HG03558 (cell line): ENCODE data around the gene GPC4.

Experiments used
- ATAC-seq: cut with Tn5 transposase; IDR thresholded peaks from one replicate; pipeline ENCODE4 v1.9.1; 2021; ENCODE audit warnings: moderate number of reproducible peaks; ENCODE audit not compliant: unreplicated experiment; ENCODE audit errors: extremely low read depth

The GPC4 gene

GRCh38 chrX:133415276-133416105 lies at the start of gene GPC4:
Gene GPC4, minus strand, starts transcription at chrX:133415489. Its CDS starts 524 bp downstream, at chrX:133414965.
- no peak for ATAC-seq

DNA sequence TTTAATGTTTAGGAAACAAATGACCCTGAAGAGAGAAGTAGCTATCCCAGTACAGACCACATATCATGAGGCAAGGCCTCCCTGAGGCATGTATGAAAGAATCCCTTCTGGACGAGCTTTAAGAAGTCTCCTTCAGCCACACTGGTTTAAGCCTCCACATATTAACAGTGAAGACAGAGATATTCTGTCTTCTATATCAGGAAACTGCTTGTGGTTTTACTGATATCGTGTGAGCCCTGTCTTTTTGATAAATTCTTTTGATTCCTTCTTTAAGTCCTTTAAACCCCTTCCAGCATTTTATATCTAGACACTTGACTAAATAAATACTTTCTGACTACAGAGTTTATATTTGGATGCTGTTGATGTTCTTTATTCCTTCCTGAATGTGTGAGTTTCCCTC lies 45.9 kb upstream of the GPC4 start:
- ATAC-seq: no peak

DNA sequence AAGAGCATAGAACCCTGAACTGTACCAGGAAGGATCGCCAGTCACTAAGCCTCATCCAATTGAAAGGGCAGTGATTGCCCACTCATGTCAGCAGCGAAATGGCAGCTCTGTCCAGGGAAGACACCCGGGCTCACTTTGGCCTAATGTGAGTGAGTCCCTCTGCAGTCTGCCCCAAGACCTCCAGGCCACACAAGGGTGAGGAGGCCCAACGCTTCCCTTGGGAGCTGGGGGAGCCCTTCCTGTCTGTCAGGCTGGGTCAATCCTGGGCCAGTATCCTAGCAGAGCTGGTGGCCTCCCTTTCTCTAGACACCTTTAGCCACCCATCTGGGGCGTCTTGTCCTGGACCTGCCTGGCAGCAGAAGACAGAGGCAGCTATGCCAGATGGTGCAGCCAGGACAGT lies 39.6 kb upstream of the GPC4 start:
- ATAC-seq: no peak

DNA sequence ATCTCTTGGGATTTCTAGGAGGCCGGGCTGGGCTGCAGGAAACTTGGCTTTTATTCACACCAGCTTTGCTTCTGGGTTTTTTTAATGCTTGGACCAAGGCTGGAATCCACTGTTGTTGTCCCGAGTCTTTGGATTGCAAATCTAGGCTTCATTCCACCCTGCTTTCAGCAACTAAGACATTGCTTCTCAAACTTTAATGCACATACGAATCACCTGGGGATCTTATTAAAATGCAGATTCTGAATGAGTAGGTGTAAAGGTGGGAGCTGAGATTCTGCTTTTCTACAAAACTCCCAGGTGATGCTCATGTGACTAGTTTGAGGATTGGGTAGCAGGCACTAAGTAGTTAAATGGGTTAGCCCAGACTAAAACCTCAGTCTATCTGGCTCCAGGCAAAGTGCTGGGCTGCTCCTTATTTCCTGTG lies 39.2 kb upstream of the GPC4 start:
- no peak for ATAC-seq

DNA sequence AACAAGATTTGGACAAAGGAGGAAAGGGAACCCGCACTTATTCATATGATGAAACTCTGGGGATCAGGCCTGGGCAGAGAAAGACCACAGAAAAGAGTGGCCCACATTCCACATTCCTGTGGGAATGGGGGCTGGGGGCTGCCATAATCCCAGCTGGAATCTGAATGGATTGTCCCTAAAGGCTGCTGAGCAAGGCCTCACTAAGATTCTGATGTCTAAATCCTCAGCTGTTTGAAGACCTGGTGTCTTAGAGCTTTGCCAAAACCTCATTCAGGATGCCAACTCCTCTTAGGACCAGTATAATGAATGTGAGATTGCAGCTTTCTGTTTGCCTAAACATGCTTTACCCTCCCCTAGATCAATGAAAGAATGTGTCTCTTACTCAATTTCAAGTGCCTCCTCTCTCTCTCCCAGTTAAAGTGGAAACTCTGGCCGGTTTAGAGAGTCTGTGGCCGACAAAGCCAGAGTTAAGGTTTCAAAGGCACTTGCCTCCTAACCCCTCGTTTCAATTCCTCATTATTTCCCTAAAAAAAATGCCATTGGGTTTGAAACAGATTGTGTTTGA lies 33.3 kb upstream of the GPC4 start:
- ATAC-seq: no peak

GRCh38 chrX:133444952-133445831 lies 29.9 kb upstream of the GPC4 start:
- no peak for ATAC-seq

DNA sequence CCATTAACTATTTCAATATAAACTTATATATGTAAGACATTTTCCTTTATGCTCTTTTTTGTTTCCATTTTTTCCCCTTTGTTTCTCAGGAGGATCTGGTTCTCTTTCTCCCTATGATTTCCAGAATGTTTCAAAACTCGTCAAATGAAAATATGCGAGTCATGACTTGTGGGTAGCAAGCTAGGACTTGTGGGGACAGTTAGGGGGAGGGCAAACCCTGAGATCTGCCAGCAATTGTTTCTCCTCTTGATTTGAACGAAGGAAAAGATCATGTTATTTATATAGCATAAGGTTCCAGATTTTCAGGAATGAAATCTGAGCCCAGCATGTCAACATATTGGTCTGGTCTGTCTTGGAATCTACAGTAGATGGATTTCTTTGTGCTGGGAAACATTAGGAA lies 28.9 kb upstream of the GPC4 start:
- no peak for ATAC-seq

DNA sequence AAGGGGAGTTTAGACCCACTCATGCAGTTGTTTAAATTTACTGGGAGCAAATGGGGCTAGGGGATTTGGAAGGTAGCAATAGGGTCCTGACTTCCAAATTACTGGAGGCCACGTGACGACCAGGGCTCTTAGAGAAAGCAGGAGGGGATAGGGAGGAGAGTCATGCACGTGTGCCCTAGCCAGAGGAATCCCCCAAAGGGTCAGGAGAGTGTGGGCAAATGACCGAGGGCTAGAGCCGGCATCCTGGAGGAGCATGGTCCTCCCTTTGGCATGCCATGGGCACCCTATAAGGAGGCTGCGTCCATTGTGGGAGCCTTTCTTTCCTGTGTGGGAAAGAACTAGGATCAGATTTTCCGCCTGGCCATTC lies 25.5 kb upstream of the GPC4 start:
- no peak for ATAC-seq

DNA sequence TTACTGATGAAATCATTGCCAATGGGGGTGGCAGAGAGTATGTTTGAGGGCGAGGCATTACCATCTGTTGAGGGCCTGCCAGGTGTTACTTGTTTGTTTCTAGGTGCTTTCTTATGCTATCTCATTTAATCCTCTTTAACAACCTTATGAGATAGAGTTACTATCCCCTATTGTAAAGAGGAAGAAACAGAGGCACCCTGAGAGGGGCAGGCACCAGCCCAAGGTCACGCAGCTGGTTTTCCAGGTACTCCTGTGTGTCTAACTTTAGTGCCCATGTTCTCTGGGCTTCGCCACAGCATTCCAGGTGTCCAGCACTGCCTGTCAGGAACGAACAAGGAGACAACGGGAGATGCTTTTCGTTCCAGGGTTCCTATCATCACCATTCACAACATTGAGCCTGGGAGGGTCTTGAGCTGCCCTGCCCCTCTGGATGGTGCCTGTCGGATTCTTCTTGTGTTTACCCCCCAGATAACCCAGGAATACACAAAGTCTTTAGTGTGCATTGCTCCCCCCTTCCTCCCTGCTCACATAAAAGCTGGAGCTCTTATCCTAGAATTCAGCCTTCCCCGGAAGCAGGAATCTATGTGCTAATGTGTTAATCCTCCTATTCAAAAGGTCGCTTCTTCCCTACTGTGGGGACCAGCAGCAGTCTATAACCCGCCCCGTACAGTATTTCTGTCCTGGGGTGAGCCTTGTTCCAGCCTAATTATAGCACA lies 24.9 kb upstream of the GPC4 start:
- ATAC-seq: no peak

DNA sequence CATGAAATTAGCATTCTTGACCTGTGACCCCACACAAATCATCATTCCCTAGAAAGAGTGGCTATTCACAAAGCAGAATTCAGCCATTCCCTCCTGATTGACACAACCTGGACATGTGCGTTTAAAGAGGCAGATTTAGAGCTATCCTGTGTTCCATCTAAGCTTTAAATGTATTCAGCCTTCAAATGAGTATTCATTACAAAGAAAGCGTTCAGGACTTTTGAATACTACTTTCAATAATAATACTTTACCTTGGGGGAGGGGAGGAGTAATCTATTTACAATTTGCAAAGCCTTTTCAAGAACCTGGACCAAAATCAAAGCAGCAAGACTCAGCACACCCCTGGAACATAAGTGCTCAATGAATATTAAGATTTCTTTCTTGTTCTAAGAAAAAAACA lies 22.5 kb upstream of the GPC4 start:
- ATAC-seq: no peak

GRCh38 chrX:133437356-133437755 lies 22.1 kb upstream of the GPC4 start:
- no peak for ATAC-seq

- no peak for ATAC-seq
Observed at GRCh38 chrX:133435544-133436124, 20.3 kb upstream of the GPC4 start.

DNA sequence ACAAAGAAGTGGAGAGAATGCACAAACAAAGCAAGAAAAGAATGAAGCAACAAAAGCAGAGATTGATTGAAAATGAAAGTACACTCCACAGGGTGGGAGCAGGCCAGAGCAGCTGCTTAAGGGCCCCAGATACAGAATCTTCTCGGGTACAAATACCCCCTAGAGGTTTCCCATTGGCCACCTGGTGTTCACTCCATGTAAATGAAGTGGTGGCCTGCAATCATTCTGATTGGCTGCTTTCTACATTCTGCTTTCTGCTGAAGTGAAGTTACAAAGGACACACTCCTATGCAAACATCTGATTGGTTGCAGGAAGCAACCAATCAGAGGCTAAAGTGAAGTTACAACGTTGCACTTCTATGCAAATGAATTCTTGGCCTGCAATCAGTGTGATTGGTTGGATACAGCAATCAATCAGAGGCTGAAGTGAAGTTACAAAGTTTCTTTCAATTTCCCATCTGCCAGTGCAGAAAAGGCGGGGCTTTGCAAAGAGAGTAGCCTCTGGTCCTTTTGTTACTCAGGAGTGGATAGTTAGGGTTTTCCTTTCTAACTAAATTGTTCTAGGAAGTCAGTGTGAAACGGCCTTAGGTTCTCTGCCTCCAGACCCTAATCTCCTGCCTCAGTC lies 19.0 kb upstream of the GPC4 start:
- ATAC-seq: no peak

GRCh38 chrX:133419911-133420310 lies 4.6 kb upstream of the GPC4 start:
- ATAC-seq: no peak

GRCh38 chrX:133418588-133418987 lies 3.3 kb upstream of the GPC4 start:
- ATAC-seq: no peak

- ATAC-seq: no peak
Observed at GRCh38 chrX:133417364-133417763, 2.1 kb upstream of the GPC4 start.

DNA sequence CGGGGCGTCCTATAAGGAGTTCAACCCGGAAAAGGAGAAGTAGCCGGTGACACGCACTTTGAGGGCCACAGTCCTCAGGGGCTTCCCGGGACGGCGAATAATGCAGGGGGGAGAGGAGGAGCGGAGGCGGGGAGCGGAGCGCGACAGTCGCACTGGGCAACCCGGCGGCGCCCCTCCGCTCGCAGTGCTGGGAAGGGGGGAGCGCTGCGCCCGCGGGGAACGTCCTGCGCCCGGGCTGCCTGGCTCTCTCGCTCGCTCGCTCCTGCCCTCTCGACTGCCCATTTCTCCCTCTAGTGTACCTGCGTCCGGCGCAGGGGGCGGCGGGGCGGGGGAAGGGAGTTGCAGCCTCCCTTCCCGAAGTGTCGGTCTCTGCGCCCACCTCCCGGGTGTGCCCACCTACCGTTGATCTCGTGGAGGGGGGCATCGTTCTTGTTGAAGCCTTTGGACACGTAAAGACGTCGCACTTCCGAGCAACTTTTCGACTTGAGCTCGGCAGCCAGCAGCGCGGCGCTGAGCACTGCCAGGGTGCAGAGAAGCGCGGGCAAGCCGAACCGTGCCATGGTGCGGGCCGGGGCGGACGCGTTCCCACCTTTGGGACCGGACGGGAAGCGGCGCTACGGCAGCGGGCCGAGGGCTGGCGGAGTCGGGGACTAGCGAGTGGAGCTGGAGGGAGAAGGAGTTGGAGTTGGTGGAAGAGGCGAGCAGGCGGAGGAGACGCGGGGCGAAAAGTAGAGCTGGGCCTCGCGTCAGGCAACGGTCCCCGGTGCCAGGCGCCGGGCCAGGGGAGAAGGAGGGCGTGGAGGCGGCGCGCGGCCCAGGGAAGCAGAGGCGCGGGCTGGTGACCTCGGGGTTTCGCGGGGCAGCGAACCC lies 648 bp downstream of the GPC4 start:
- ATAC-seq: no peak

DNA sequence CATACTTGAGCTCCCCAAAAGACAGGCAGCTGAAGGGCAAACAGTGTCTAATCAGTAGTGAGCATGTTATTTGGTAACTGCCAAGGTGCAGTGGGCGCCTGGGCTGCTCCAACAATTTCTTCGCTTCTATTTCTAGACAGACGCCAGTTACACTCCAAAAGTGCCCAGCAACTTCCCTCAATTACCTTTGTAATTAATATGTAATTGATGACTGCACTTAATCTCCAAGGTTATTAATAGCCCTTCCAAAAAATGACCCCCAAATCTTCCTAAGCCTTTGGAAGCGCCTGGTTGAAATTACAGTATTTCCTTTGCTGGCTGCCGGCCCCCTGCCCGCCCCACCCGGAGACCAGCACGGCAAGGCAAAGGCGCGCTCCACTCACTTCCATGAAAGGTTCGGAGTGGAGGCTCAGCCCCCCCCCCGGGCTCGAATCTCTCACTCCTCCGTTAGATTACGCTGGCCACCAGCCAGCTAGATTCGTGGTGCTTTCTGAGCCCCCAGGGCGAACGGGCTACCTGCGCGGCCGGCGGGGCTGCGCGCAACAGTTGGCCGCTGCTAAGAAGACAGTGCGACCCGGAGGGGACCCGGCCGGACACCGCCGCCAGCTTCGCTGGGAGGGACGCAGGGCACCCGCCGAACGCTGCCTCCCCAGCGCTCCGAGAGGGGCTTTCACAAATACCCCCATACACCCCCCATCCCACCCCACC lies 1.9 kb downstream of the GPC4 start:
- ATAC-seq: no peak
